22Rv1 (cell line): ENCODE results near the gene MON1B.

ENCODE experiments used
- CTCF ChIP-seq: fragments of 450-650 bp; IDR thresholded peaks from 2 replicates; pipeline ENCODE4 v1.5.1; 2017; ENCODE audit warnings: mild to moderate bottlenecking
- ZFX ChIP-seq: fragments of 450-650 bp; IDR thresholded peaks from 2 replicates; pipeline ENCODE4 v1.6.1; 2017; ENCODE audit warnings: antibody characterized with exemption, borderline replicate concordance

- TF ChIP-seq CTCF (no peak), ZFX (no peak)
These were observed at the start of gene MON1B for GRCh38 chr16:77190478-77191258.
